GM18861 (cell line): ENCODE measurements around the gene MCTP1.

Experiments used
- ATAC-seq: cut with Tn5 transposase; IDR thresholded peaks from one replicate; pipeline ENCODE4 v1.9.1; 2021; ENCODE audit not compliant: unreplicated experiment

MCTP1 gene

GRCh38 chr5:95080030-95080429 lies 204.9 kb downstream of the MCTP1 start:
- ATAC-seq, result no peak

GRCh38 chr5:95078868-95079267 lies 206.0 kb downstream of the MCTP1 start:
- ATAC-seq, result no peak

- ATAC-seq, result no peak
Measured at GRCh38 chr5:95076395-95077185, 208.3 kb downstream of the MCTP1 start.

- no peak for ATAC-seq
Measured at GRCh38 chr5:95075111-95075510, 209.8 kb downstream of the MCTP1 start.

GRCh38 chr5:95072281-95072680 lies 212.6 kb downstream of the MCTP1 start:
- no peak for ATAC-seq

GRCh38 chr5:95070866-95071265 lies 214.0 kb downstream of the MCTP1 start:
- ATAC-seq, result no peak

DNA sequence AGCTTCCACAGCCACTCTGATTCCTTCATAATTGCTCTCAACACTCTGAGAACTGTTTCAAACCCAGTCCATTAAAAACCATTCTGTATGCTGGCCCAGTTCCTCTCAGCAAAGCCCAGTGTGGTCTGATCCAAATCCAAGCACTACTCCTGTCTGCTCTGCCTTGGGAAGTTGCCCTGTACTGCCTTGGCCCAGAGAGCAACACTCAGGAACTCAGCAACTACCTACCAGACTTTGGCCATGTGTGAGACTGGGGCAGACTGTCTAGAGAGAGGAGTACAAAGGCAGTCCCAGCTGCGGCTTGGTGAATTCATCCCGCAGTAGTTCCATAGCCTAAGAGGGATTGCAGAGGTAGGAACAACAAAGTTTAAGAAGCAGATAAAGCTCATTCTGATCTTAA lies 214.4 kb downstream of the MCTP1 start:
- ATAC-seq, result no peak

GRCh38 chr5:95069948-95070347 lies 214.9 kb downstream of the MCTP1 start:
- no peak for ATAC-seq

DNA sequence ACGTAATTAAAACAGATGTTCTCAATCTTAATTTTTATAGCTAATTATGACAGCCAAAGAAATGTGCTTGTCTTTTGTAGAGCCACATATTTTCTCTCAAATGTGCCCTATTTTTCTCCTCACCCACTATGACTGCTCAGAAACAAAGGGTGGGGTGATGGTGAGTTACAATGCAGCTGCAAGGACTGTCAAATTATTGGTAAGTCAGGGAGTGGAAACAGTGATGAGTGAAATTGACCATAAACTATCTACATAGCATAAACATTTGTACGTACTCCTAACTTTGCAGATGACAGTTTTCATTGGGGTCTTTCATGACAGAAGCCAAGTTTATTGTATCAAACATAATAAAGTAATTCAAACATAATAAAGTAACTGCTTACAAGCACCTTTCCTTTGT lies 215.9 kb downstream of the MCTP1 start:
- ATAC-seq, result no peak

DNA sequence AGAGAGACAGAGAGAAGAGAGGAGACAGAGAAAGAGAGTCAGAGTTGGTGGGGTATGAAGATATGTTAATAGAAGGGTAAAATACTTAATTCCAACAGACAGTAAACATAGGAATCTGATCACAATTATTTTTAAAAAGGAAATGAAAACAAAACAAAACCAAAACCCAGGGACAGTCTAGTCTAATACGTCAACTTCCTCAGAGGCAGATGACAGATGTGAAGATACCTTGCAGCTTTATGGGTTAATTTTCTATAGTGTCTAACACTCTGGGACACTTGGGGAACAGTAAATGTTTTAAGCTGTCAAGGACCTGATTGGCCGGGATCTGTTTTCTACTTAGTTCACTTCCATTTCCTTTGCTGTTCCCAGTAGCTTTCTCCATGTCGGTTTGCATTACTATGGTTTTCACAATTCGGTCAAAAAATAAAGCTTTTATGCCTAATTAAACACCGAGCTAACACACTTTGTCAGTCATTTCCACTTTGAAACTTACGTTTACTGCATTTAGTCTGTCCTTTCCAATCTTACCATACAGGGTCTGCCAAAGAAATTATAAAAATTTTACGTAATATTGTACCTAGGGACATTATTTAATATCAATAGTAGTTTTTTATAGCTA lies 216.5 kb downstream of the MCTP1 start:
- peak; percentile 51 for ATAC-seq

DNA sequence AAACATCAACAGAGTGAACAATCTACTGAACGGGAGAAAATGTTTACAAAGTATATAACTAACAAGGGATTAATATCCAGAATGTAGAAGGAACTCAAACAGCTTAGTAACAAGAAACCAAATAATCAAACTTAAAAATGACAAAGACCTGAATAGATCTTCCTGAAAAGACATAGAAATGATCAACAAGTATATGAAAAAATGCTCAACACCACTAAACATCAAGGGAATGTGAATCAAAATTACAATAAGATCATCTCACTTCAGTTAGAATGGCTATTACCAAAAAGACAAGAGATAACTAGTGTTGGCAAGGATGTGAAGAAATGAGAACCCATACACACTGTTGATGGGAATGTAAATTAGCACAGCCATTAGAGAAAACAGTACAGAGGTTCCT lies 218.8 kb downstream of the MCTP1 start:
- no peak for ATAC-seq

DNA sequence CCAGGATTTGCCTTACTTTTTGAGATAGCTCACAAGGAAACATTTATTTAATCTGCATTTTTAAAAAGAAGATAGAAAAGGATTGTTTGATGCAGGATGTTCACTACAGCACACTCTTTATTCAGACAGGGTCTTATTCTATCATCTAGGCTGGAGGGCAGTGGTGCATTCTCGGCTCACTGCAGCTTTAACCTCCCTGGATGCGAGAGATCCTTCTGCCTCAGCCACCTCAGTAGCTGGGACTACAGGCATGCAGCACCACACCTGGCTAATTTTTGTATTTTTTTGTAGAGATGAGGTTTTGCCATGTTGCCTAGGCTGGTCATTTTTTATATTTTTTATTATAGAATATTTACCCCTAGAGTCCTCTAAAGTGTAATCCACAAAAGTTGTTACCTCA lies 221.4 kb downstream of the MCTP1 start:
- no peak for ATAC-seq

DNA sequence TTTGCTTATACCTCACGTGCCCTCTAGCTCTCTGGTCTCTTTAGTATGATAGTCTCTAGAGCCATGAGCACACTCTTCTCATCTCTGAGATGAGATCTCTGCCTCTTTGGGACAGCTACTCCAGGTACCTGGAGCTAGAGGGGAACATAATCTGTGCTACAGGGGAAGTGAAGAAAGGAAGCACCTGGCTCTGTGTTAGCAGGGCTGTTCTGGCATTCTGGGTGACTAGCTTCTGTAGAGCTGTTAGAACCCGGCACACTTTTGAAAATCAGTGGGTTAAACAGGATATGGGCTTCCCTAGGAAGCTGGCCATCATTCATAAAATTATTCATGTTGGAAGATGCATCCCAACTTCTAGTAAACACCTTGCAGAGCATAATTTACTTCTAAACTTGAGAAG lies 224.8 kb downstream of the MCTP1 start:
- ATAC-seq, result no peak

GRCh38 chr5:95059636-95060035 lies 225.3 kb downstream of the MCTP1 start:
- no peak for ATAC-seq

GRCh38 chr5:95057615-95058014 lies 227.3 kb downstream of the MCTP1 start:
- no peak for ATAC-seq

DNA sequence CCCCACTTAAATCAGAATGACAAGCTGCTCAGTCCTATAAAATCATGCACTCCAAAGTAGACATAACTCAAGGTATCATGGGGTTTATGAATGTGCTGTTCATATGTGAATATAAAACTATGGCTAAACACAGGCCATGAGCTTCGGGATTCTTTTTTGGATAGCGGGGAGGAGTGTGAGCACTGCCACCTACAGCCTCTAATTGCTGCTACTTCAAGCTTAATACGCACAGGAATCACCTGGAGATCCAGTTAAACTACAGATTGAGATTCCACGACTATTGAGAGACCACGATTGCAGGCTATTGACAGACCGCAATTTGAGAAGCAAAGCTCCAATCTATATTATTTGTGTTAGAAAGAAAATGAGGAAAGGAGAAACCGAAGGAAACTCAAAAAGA lies 231.6 kb downstream of the MCTP1 start:
- ATAC-seq, result no peak

DNA sequence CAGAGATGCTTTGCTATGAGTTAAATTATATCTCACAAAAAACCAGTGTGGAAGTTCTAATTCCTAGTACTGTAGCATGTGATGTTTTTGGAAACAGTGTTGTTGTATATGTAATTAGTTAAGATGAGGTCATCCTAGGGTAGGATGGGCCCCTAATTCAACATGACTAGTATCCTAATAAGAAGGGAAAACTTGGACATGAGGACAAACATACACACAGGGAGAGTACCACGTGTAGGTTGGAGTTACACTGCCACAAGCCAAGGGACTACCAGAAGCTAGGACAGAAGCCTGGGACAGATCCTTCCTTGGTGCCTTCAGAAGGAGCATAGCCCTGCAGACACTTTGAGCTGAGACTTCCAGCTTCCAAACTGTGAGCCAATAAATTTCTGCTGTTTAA lies 234.2 kb downstream of the MCTP1 start:
- ATAC-seq, result no peak

- ATAC-seq, result no peak
Measured at GRCh38 chr5:95048628-95049027, 236.3 kb downstream of the MCTP1 start.

DNA sequence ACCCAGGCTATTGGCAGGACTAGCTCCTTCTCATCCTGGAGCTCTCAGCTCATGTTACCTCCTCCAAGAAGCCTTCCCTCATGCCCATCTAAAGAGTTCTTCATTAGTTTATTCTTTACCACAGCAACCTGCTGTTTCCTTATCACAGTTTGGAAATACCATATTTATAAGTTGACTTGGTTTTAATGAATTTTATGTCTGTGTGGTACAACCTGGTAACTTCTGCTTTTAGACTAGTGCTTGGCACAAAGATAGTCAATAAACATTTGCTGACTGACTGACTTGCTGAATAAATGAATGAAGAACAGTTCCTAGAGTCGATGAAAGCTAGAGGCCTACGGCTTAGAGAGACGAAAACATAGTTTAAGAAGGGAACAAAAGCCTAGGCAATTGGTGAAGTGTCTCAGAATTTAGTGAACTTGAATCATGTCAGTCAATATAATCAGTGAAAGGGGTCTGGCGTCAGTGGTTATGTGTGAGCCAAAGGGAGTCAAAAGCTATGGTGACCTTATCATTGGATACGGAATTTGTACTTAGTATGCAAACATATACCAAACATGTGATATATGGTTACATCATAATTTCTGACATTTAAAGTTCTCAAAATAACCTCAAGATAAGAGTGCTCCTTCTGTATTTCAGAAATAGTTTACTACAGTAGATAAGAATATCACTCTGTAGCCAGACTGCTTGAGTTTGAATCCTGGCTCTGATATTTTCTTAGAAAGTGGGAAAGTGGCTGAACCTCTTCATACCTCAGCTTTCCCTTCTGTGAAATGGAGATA lies 239.5 kb downstream of the MCTP1 start:
- no peak for ATAC-seq

DNA sequence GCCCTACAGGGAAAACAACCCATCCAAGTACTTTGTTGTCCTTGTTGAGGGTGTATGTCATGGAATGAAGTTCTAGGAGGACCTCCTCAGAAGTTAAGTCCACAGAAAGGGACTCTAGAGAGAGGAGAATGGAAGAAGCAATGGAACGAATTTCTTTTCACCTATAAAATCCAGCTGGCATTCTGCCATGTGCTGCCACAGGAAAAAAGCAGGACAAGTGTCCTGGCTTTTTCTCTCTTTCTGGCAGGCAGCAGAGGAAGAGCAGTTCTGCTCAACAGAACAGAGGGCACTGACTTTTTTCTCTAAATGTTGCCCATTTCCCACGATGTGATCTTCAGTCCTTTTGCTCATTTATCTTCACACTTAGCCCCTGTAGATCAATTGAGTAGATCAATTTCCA lies 240.8 kb downstream of the MCTP1 start:
- no peak for ATAC-seq

DNA sequence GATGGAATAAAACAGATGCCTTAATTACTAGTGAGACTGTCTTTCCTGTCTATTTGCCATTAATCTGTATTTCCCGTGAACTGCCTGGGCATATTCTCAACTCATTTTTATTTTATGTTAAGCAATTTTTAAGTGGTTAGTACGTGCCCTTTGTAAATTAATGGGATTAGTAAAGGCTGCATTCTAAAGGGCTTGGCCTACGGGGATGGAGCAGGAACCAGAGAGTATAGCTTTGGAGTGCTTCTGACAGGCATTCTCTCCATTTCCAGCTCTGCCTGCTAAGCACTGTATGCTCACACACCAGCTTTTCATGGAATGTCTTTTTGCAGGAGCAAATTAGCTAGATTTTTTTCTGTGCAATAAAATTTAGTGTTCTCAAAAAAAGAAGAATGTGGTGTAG lies 241.2 kb downstream of the MCTP1 start:
- no peak for ATAC-seq

GRCh38 chr5:95043234-95043633 lies 241.7 kb downstream of the MCTP1 start:
- no peak for ATAC-seq
